Measurements from ENCODE around the gene GLRX2. TPM values are rescaled to one million over a fixed set of nuclear protein-coding genes. Genes with fewer than 3 reads are reported as not detected.

Gene GLRX2
- total and polyA plus RNA-seq, 2 of the 8 experiments (the other 6 are each of a cell fraction or from before 2014, with no cell fraction given) = 4.8 to 13.5 TPM

DNA sequence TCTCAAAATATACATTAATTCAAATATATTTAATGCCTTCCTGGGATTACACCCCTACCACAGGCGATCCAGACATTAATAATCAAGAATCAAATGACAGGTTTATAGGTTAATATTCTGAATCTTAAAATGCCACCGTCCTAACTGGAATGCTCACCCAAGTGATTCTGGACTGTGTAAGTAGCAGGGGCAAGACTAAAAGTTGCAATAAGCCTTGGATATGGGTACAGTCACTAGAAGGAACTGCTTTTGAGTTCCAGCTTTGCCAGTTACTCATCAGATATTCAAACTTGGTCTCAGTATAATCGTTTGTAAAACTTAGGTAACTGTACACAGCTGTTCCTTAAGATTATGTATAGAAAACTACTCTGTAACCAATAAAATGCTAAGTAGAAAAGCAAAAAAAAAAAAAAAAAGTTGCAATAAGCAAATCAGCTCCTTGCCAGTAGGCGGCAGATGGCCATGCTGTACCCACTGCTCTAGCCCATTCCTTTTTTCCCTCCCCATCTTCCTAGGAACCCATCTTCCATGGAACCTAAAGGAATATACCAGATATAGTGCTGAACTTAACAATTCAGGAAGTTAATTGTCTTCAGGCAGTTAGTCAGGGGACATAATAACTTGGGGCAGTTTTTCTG, 35.3 kb downstream of the GLRX2 start:
- Histone ChIP-seq H3K4me2 (ENCODE audit: insufficient read depth in 1 of 2, low read depth in 2 of 2, low read length in 2 of 2) (no peak overlapping the region), H3K4me1 (replicated peaks in 1 of 4; ENCODE audit: control insufficient read depth in 3 of 4, insufficient read depth in 4 of 4, low read length in 3 of 4) (peaks cover 0 to 4% (median 1%) of the 10 kb centered on the region in 4 experiments; a peak in 2 of 7 replicates), H3K4me3 (ENCODE audit: extremely low read depth in 1 of 4, insufficient read depth in 2 of 4, low read depth in 3 of 4, low read length in 4 of 4) (no peak overlapping the region), H4K5ac (ENCODE audit: insufficient read length, low read depth, low read length) (no peak overlapping the region), H3K79me1 (ENCODE audit: low read depth, low read length) (peaks cover 5% of the 10 kb centered on the region; the same call in 1 of the 2 replicates), H4K8ac (ENCODE audit: extremely low read depth, insufficient read depth, low read length) (no peak overlapping the region), H4K91ac (replicated peaks; ENCODE audit: insufficient read length, low read length) (no peak overlapping the region), H3K18ac (ENCODE audit: extremely low read depth, low read length) (no peak overlapping the region), H2AFZ (ENCODE audit: low read length) (no peak overlapping the region), H3K4ac (replicated peaks; ENCODE audit: insufficient read length, low read depth, low read length) (no peak overlapping the region), H3K23ac (ENCODE audit: insufficient read length) (no peak overlapping the region), H2AK5ac (ENCODE audit: low read depth, low read length) (no peak overlapping the region), H2BK5ac (ENCODE audit: low read depth, low read length) (no peak overlapping the region), H3K9ac (replicated peaks in 1 of 4; ENCODE audit: extremely low read depth in 1 of 4, low read depth in 3 of 4, low read length in 3 of 4) (no peak overlapping the region), H2BK12ac (ENCODE audit: low read depth, low read length) (no peak overlapping the region), H3K56ac (replicated peaks; ENCODE audit: insufficient read length, low read depth, low read length) (no peak overlapping the region), H2BK120ac (replicated peaks; ENCODE audit: low read depth, low read length) (no peak overlapping the region), H3K14ac (ENCODE audit: insufficient read length) (no peak overlapping the region), H4K20me1 (replicated peaks in 1 of 2; ENCODE audit: control insufficient read depth in 1 of 2, insufficient read depth in 2 of 2, low read length in 2 of 2) (peaks cover 5 to 8% of the 10 kb centered on the region in 2 experiments), H3K9me3 (ENCODE audit: insufficient read depth in 2 of 2, low read depth in 1 of 2, low read length in 1 of 2) (no peaks in the 10 kb centered on the region), H3K36me3 (ENCODE audit: control insufficient read depth in 2 of 4, insufficient read depth in 4 of 4, low read length in 3 of 4) (peaks cover 0 to 8% (median 1%) of the 10 kb centered on the region in 4 experiments; a peak in 3 of 8 replicates), H2BK20ac (ENCODE audit: low read length) (no peak overlapping the region), H3K79me2 (ENCODE audit: control insufficient read depth in 1 of 2, insufficient read depth in 2 of 2, low read length in 2 of 2) (peaks cover 0 to 68% of the 10 kb centered on the region in 2 experiments; a peak in 2 of 4 replicates), H3K27me3 (replicated peaks in 1 of 4; ENCODE audit: control insufficient read depth in 3 of 4, extremely low read depth in 1 of 4, insufficient read depth in 3 of 4, low read length in 3 of 4) (no peaks in the 10 kb centered on the region), H3K23me2 (ENCODE audit: low read depth, low read length) (no peaks in the 10 kb centered on the region), H3K27ac (ENCODE audit: low read depth, low read length) (no peak overlapping the region), H2BK15ac (ENCODE audit: low read length) (no peak overlapping the region)
- POLR2A ChIA-PET (ENCODE audit: partially characterized antibody) = interaction anchor here (1.2 to 1.3 kb wide), 3 partner anchors 11 to 261 kb away, joined by 3 to 6 read pairs (median 4); partner anchors contain the start of genes RGS2, RO60 and UCHL5
- no peak for DNase-seq (ENCODE audit: low read depth in 1 of 2, low spot score in 2 of 2)
- CTCF ChIA-PET (ENCODE audit: partially characterized antibody) = interaction anchor here (0.6 to 2.3 kb wide), 13 partner anchors 12 to 437 kb away, joined by 3 to 11 read pairs (median 4); partner anchors contain the start of gene UCHL5
- WGBS, 2 experiments (ENCODE audit: extremely low coverage in 1 of 2, insufficient coverage in 1 of 2, insufficient read length in 1 of 2, insufficient replicate concordance in 2 of 2, low coverage in 1 of 2, low lambda C conversion rate in 2 of 2, missing lambda C conversion rate in 1 of 2) = 78% methylated on average over 4 of the region's 4 CpGs; no CpG with 5 or more reads in 1 of the 2 experiments
- FAIRE-seq = peak; percentile 24
- no peak for TF ChIP-seq MAFK (IDR thresholded peaks at IDR 0.05; ENCODE audit: low read depth, low read length)
- no peak for TF ChIP-seq YY1 (IDR thresholded peaks at IDR 0.05; ENCODE audit: low read depth, low read length)
- TF ChIP-seq SP1 (IDR thresholded peaks at IDR 0.05; ENCODE audit: low read depth, low read length) = no peak
- no peak for TF ChIP-seq POLR2AphosphoS5 (IDR thresholded peaks at IDR 0.05; ENCODE audit: low read depth, low read length)
- TF ChIP-seq, protein P1, sequence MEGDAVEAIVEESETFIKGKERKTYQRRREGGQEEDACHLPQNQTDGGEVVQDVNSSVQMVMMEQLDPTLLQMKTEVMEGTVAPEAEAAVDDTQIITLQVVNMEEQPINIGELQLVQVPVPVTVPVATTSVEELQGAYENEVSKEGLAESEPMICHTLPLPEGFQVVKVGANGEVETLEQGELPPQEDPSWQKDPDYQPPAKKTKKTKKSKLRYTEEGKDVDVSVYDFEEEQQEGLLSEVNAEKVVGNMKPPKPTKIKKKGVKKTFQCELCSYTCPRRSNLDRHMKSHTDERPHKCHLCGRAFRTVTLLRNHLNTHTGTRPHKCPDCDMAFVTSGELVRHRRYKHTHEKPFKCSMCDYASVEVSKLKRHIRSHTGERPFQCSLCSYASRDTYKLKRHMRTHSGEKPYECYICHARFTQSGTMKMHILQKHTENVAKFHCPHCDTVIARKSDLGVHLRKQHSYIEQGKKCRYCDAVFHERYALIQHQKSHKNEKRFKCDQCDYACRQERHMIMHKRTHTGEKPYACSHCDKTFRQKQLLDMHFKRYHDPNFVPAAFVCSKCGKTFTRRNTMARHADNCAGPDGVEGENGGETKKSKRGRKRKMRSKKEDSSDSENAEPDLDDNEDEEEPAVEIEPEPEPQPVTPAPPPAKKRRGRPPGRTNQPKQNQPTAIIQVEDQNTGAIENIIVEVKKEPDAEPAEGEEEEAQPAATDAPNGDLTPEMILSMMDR (IDR thresholded peaks at IDR 0.05; ENCODE audit: control extremely low read depth in 1 of 3, insufficient read depth in 1 of 3, low read depth in 1 of 3, low read length in 3 of 3) = peak; percentile 40 to 70 (median 41); a peak in 3 of 4 replicates
- no peak for TF ChIP-seq JUND (IDR thresholded peaks at IDR 0.05; ENCODE audit: low read length)
- TF ChIP-seq NRF1 (IDR thresholded peaks at IDR 0.05; ENCODE audit: low read depth, low read length) = no peak
- TF ChIP-seq BRCA1 (IDR thresholded peaks at IDR 0.05; ENCODE audit: low read depth, low read length) = no peak
- TF ChIP-seq ZNF274 (IDR thresholded peaks at IDR 0.05; ENCODE audit: borderline replicate concordance, extremely low read depth, low read length) = no peak
- TF ChIP-seq CEBPB (IDR thresholded peaks at IDR 0.05; ENCODE audit: low read depth, low read length) = no peak
- no peak for TF ChIP-seq TEAD4 (IDR thresholded peaks at IDR 0.05; ENCODE audit: low read depth, low read length)
- no peak for TF ChIP-seq TCF12 (IDR thresholded peaks at IDR 0.05; ENCODE audit: low read depth, low read length)
